HUDEP-2 (cell line): Measurements from ENCODE around the gene SIT1.
A peak's percentile ranks its signal among the peaks of the same experiment; 100 is the strongest.

ENCODE experiments used
- DNase-seq, 76 experiments: peaks; one replicate each; lab custom pipeline; 2025; ENCODE audit not compliant: unreplicated experiment in 76 of 76; lab: John Stamatoyannopoulos, UW

SIT1 gene

GRCh38 chr9:35609001-35609819 is 41.5 kb downstream of the SIT1 start:
- DNase-seq: peak in 1 of 76 experiments; percentile 24

- no peak for DNase-seq
Observed at GRCh38 chr9:35608221-35608620, 42.5 kb downstream of the SIT1 start.

GRCh38 chr9:35606726-35607125 is 44.0 kb downstream of the SIT1 start:
- DNase-seq: no peak

GRCh38 chr9:35606138-35606504 is 44.6 kb downstream of the SIT1 start:
- no peak for DNase-seq

- peak in 5 of 76 experiments; percentile 6 to 39 (median 28) for DNase-seq
Observed at GRCh38 chr9:35605351-35606137, 45.2 kb downstream of the SIT1 start.

- peak in 65 of 76 experiments; percentile 4 to 72 (median 43) for DNase-seq
Observed at GRCh38 chr9:35604578-35605350, 46.0 kb downstream of the SIT1 start, which contains the start of gene TESK1. Gene TESK1 (plus strand): TSS chr9:35605262. CDS start chr9:35605620, 358 bp downstream.

- DNase-seq: peak; percentile 76 to 99 (median 98)
Observed at GRCh38 chr9:35603986-35604577, 46.6 kb downstream of the SIT1 start.

GRCh38 chr9:35603506-35603985 is 47.2 kb downstream of the SIT1 start:
- DNase-seq: peak in 26 of 76 experiments; percentile 7 to 74 (median 28)

- no peak for DNase-seq
Observed at GRCh38 chr9:35599763-35600604, 50.7 kb downstream of the SIT1 start.
